HL-60 (cell line): ENCODE measurements around the gene ZMAT5.

Experiments
- CTCF ChIP-seq: IDR thresholded peaks from one replicate; pipeline ENCODE4 v1.5.1; 2011; ENCODE audit warnings: low read length, control low read depth, inconsistent platforms; ENCODE audit not compliant: insufficient read depth
- GABPA ChIP-seq: IDR thresholded peaks from 2 replicates; pipeline ENCODE4 v1.6.1; 2012; ENCODE audit warnings: low read depth
- POLR2AphosphoS5 ChIP-seq: IDR thresholded peaks from 2 replicates; pipeline ENCODE4 v1.6.1; 2012; ENCODE audit warnings: low read depth
- REST ChIP-seq: IDR thresholded peaks from 2 replicates; pipeline ENCODE4 v1.6.1; 2012; ENCODE audit warnings: low read depth; ENCODE audit not compliant: insufficient replicate concordance
- SPI1 ChIP-seq: IDR thresholded peaks from 2 replicates; pipeline ENCODE4 v1.6.1; 2012; ENCODE audit warnings: low read depth, mild to moderate bottlenecking, borderline replicate concordance

GRCh38 chr22:29715240-29715639 lies 51.6 kb downstream of the ZMAT5 start:
- TF ChIP-seq CTCF (no peak), POLR2AphosphoS5 (no peak), GABPA (no peak), REST (no peak), SPI1 (no peak)
